ENCODE results near the gene PCDHGC5. TPM values are rescaled to one million over a fixed set of nuclear protein-coding genes. Genes with fewer than 3 reads are reported as not detected.

PCDHGC5 gene
- total and polyA plus RNA-seq, 2 experiments from 2014 or later: 0.16 to 1.5 TPM

GRCh38 chr5:141487131-141487530 is 1.8 kb upstream of the PCDHGC5 start:
- Histone ChIP-seq H3K36me3 (ENCODE audit: insufficient read depth) (no peaks in the 10 kb centered on the region), H3K27ac (ENCODE audit: low read depth) (no peak overlapping the region), H3K4me3 (no peak overlapping the region), H3K4me2 (no peak overlapping the region), H3K9me2 (ENCODE audit: insufficient read depth) (no peaks in the 10 kb centered on the region), H3K79me2 (replicated peaks; ENCODE audit: insufficient read depth) (0 out of 2 replicates have a peak, but pooled peaks cover 2% of the 10 kb centered on the region), H4K20me1 (replicated peaks; ENCODE audit: insufficient read depth) (peaks cover 3% of the 10 kb centered on the region; the same call in 1 of the 2 replicates), H2AFZ (no peak overlapping the region), H3K4me1 (ENCODE audit: insufficient read depth) (peaks cover 31% of the 10 kb centered on the region), H3F3A (replicated peaks; ENCODE audit: low read depth) (no peaks in the 10 kb centered on the region), H3K27me3 (ENCODE audit: insufficient read depth) (peaks cover 55% of the 10 kb centered on the region)
- TF ChIP-seq ZNF462 (CRISPR knock-in tag; IDR thresholded peaks at IDR 0.05): no peak
- TF ChIP-seq EZH2phosphoT487 (IDR thresholded peaks at IDR 0.05; ENCODE audit: unreplicated experiment): no peak
- TF ChIP-seq POLR2AphosphoS5 (IDR thresholded peaks at IDR 0.05; ENCODE audit: low read depth): no peak
- no peak for TF ChIP-seq CREB1 (CRISPR knock-in tag; IDR thresholded peaks at IDR 0.05; ENCODE audit: low read depth)
- TF ChIP-seq CTCF (conservative IDR thresholded peaks at IDR 0.05; ENCODE audit: low read depth in 2 of 2): no peak
- no peak for TF ChIP-seq NANOG (IDR thresholded peaks at IDR 0.05; ENCODE audit: borderline replicate concordance)
- no peak for TF ChIP-seq ZNF114 (CRISPR knock-in tag; IDR thresholded peaks at IDR 0.05)
- TF ChIP-seq, protein P1, sequence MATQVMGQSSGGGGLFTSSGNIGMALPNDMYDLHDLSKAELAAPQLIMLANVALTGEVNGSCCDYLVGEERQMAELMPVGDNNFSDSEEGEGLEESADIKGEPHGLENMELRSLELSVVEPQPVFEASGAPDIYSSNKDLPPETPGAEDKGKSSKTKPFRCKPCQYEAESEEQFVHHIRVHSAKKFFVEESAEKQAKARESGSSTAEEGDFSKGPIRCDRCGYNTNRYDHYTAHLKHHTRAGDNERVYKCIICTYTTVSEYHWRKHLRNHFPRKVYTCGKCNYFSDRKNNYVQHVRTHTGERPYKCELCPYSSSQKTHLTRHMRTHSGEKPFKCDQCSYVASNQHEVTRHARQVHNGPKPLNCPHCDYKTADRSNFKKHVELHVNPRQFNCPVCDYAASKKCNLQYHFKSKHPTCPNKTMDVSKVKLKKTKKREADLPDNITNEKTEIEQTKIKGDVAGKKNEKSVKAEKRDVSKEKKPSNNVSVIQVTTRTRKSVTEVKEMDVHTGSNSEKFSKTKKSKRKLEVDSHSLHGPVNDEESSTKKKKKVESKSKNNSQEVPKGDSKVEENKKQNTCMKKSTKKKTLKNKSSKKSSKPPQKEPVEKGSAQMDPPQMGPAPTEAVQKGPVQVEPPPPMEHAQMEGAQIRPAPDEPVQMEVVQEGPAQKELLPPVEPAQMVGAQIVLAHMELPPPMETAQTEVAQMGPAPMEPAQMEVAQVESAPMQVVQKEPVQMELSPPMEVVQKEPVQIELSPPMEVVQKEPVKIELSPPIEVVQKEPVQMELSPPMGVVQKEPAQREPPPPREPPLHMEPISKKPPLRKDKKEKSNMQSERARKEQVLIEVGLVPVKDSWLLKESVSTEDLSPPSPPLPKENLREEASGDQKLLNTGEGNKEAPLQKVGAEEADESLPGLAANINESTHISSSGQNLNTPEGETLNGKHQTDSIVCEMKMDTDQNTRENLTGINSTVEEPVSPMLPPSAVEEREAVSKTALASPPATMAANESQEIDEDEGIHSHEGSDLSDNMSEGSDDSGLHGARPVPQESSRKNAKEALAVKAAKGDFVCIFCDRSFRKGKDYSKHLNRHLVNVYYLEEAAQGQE (IDR thresholded peaks at IDR 0.05; ENCODE audit: unreplicated experiment): no peak
- TF ChIP-seq, protein P2, sequence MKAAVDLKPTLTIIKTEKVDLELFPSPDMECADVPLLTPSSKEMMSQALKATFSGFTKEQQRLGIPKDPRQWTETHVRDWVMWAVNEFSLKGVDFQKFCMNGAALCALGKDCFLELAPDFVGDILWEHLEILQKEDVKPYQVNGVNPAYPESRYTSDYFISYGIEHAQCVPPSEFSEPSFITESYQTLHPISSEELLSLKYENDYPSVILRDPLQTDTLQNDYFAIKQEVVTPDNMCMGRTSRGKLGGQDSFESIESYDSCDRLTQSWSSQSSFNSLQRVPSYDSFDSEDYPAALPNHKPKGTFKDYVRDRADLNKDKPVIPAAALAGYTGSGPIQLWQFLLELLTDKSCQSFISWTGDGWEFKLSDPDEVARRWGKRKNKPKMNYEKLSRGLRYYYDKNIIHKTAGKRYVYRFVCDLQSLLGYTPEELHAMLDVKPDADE (IDR thresholded peaks at IDR 0.05): no peak
- no peak for TF ChIP-seq ZNF331 (CRISPR knock-in tag; IDR thresholded peaks at IDR 0.05; ENCODE audit: low read depth)
- no peak for TF ChIP-seq STAT1 (IDR thresholded peaks at IDR 0.05; ENCODE audit: unreplicated experiment)
- TF ChIP-seq JUNB (IDR thresholded peaks at IDR 0.05; ENCODE audit: unreplicated experiment): no peak
- TF ChIP-seq EZH2 (IDR thresholded peaks at IDR 0.05; ENCODE audit: low read depth, unreplicated experiment): no peak
- Mint-ChIP-seq H3K4me1 (peaks cover 51% of the 10 kb centered on the region), H3K27me3 (ENCODE audit: insufficient read depth, low read depth, poor library complexity) (peaks cover 52% of the 10 kb centered on the region), H3K9me3 (no peaks in the 10 kb centered on the region), H3K27ac (no peak overlapping the region), H3K36me3 (ENCODE audit: low read depth) (peaks cover 17% of the 10 kb centered on the region), H3K4me3 (no peak overlapping the region)
- ATAC-seq (no peak), DNase-seq (ENCODE audit: low spot score) (no peak)
